Keratinocyte (primary cell): ENCODE data around the gene NBEA. TPM values are rescaled to one million over a fixed set of nuclear protein-coding genes. Genes with fewer than 3 reads are reported as not detected.

Experiments
- DNase-seq: peaks from one replicate; pipeline ENCODE4 v3.0.0-alpha.2; 2011; ENCODE audit warnings: low read depth, missing footprints, low spot score
- FAIRE-seq: peaks from 2 replicates; lab custom pipeline; 2011; peaks lifted over from hg19 to GRCh38; lab: Jason Lieb, UNC
- H2AFZ ChIP-seq: 2 replicates; pipeline ENCODE4 v1.6.0; 2012; ENCODE audit warnings: low read length, control low read depth, inconsistent platforms; ENCODE audit not compliant: control insufficient read depth
- H3K27ac ChIP-seq: 2 replicates; pipeline ENCODE4 v1.5.1; 2011; ENCODE audit warnings: low read length; ENCODE audit not compliant: control insufficient read depth, insufficient read depth
- H3K27me3 ChIP-seq: 3 replicates; pipeline ENCODE4 v1.6.0; 2011; ENCODE audit warnings: low read length; ENCODE audit not compliant: control insufficient read depth, insufficient read depth; ENCODE audit errors: extremely low read depth
- H3K36me3 ChIP-seq, 2 experiments: 2 replicates in 1 of 2; 3 replicates in 1 of 2; pipeline ENCODE4 v1.5.1; 2011; ENCODE audit warnings: low read length in 2 of 2, mild to moderate bottlenecking in 1 of 2; ENCODE audit not compliant: control insufficient read depth in 2 of 2, insufficient read depth in 2 of 2; ENCODE audit errors: extremely low read depth in 1 of 2
- H3K4me1 ChIP-seq: 3 replicates; pipeline ENCODE4 v1.5.1; 2011; ENCODE audit warnings: low read length; ENCODE audit not compliant: control insufficient read depth, insufficient read depth; ENCODE audit errors: extremely low read depth
- H3K4me2 ChIP-seq: 3 replicates; pipeline ENCODE4 v1.6.0; 2011; ENCODE audit warnings: low read depth, low read length; ENCODE audit not compliant: control insufficient read depth, insufficient read depth; ENCODE audit errors: extremely low read depth
- H3K4me3 ChIP-seq, 3 experiments: fragments of 200-600 bp in 1 of 3; sonication (generic) in 1 of 3; 2 replicates in 2 of 3; 3 replicates in 1 of 3; pipeline ENCODE4 v1.5.1; 2011 to 2016; ENCODE audit warnings: low read length in 3 of 3, mild to moderate bottlenecking in 3 of 3, control low read depth in 2 of 3, inconsistent platforms in 1 of 3, low read depth in 1 of 3, mixed read lengths in 1 of 3, mixed run types in 1 of 3, moderate library complexity in 1 of 3; ENCODE audit not compliant: control insufficient read depth in 2 of 3, insufficient read depth in 2 of 3; ENCODE audit errors: extremely low read depth in 1 of 3
- H3K79me2 ChIP-seq: 2 replicates; pipeline ENCODE4 v1.6.0; 2012; ENCODE audit warnings: low read length; ENCODE audit not compliant: control insufficient read depth, insufficient read depth
- H3K9ac ChIP-seq: 3 replicates; pipeline ENCODE4 v1.6.0; 2011; ENCODE audit warnings: low read length; ENCODE audit not compliant: control insufficient read depth, insufficient read depth; ENCODE audit errors: extremely low read depth
- H3K9me1 ChIP-seq: 3 replicates; pipeline ENCODE4 v1.6.0; 2011; ENCODE audit warnings: low read length; ENCODE audit not compliant: control insufficient read depth, insufficient read depth; ENCODE audit errors: extremely low read depth
- H3K9me3 ChIP-seq: 2 replicates; pipeline ENCODE4 v1.5.1; 2012; ENCODE audit warnings: low read depth, low read length; ENCODE audit not compliant: control insufficient read depth
- H4K20me1 ChIP-seq: 3 replicates; pipeline ENCODE4 v1.6.0; 2011; ENCODE audit warnings: low read length; ENCODE audit not compliant: control insufficient read depth, insufficient read depth; ENCODE audit errors: extremely low read depth
- CTCF ChIP-seq, 3 experiments: IDR thresholded peaks in 1 of 3; conservative IDR thresholded peaks in 1 of 3; optimal IDR thresholded peaks in 1 of 3; 2 replicates in 2 of 3; 3 replicates in 1 of 3; pipeline versions ENCODE3 to v1.5.1; 2011; ENCODE audit warnings: low read length in 3 of 3, mild to moderate bottlenecking in 3 of 3, moderate library complexity in 2 of 3, control low read depth in 1 of 3, inconsistent platforms in 1 of 3; ENCODE audit not compliant: insufficient read depth in 2 of 3; ENCODE audit errors: extremely low read depth in 1 of 3
- EZH2 ChIP-seq: IDR thresholded peaks from one replicate; pipeline ENCODE4 v1.6.1; 2012; ENCODE audit warnings: inconsistent platforms, mild to moderate bottlenecking, low read length, moderate library complexity
- dilution Hi-C: fragments of 300-500 bp; cut with MboI; formaldehyde crosslinking; loops from one replicate; pipeline ENCODE4 v1.7.0; 2020; ENCODE audit warnings: low sequenced_read_pairs; ENCODE audit not compliant: extremely low pct_ligation_motif_present
- polyA plus RNA-seq, 5 experiments: library from polyadenylated mRNA; depleted of rRNA in 3 of 5; stranded (reverse) in 3 of 5; stranded (forward) in 1 of 5; unstranded in 1 of 5; fragments of >200 nt; gene quantifications; 1 replicate in 1 of 5; 2 replicates in 3 of 5; 3 replicates in 1 of 5; pipeline versions ENCODE4 v1.2.1 to v1.2.3, GENCODE V29; 2011 to 2012; ENCODE audit warnings: missing spikeins in 2 of 5, low read depth in 1 of 5, low replicate concordance in 1 of 5

The NBEA gene
- polyA plus RNA-seq, 1 donor (not counting 4 experiments of a cell fraction or from before 2014, with no cell fraction given) = 0.05 TPM

GRCh38 chr13:35698911-35699576 lies 757.0 kb downstream of the NBEA start:
- Histone ChIP-seq H3K4me3 (no peak overlapping the region), H3K36me3 (no peaks in the 10 kb centered on the region), H3K9ac (no peak overlapping the region), H3K9me3 (peaks cover 10% of the 10 kb centered on the region), H3K27ac (no peak overlapping the region), H3K79me2 (no peaks in the 10 kb centered on the region), H3K9me1 (no peaks in the 10 kb centered on the region), H2AFZ (no peak overlapping the region), H4K20me1 (no peaks in the 10 kb centered on the region), H3K4me2 (no peak overlapping the region), H3K4me1 (no peaks in the 10 kb centered on the region), H3K27me3 (no peaks in the 10 kb centered on the region)
- TF ChIP-seq EZH2 (no peak), CTCF (optimal IDR thresholded peaks at IDR 0.05 in 1 of 3, IDR thresholded peaks at IDR 0.05 in 1 of 3, conservative IDR thresholded peaks at IDR 0.05 in 1 of 3; ENCODE audit: extremely low read depth in 1 of 3, insufficient read depth in 2 of 3, low read length in 3 of 3) (no peak)
- dilution Hi-C loops = no loop called here
- FAIRE-seq (no peak), DNase-seq (no peak)

- H3K36me3 ChIP-seq = no peaks in the 10 kb centered on the region
- FAIRE-seq = no peak
- H2AFZ ChIP-seq = no peak overlapping the region
- no peak for DNase-seq
- TF ChIP-seq CTCF (optimal IDR thresholded peaks at IDR 0.05 in 1 of 3, IDR thresholded peaks at IDR 0.05 in 1 of 3, conservative IDR thresholded peaks at IDR 0.05 in 1 of 3; ENCODE audit: extremely low read depth in 1 of 3, insufficient read depth in 2 of 3, low read length in 3 of 3) (no peak), EZH2 (no peak)
- no peaks in the 10 kb centered on the region for H4K20me1 ChIP-seq
- no peaks in the 10 kb centered on the region for H3K4me1 ChIP-seq
- H3K4me3 ChIP-seq = no peak overlapping the region
- no peaks in the 10 kb centered on the region for H3K79me2 ChIP-seq
- H3K27ac ChIP-seq = no peak overlapping the region
- dilution Hi-C loops = no loop called here
- no peak overlapping the region for H3K4me2 ChIP-seq
- no peaks in the 10 kb centered on the region for H3K9me1 ChIP-seq
- no peaks in the 10 kb centered on the region for H3K27me3 ChIP-seq
- H3K9ac ChIP-seq = no peak overlapping the region
- H3K9me3 ChIP-seq = peaks cover 10% of the 10 kb centered on the region
Observed at GRCh38 chr13:35699825-35700510, 757.9 kb downstream of the NBEA start.
